ENCODE results near the gene PTPN11. TPM values are rescaled to one million over a fixed set of nuclear protein-coding genes. Genes with fewer than 3 reads are reported as not detected.
"Not testable (repeated sequence)": the region's sequence is repeated elsewhere in the genome, so short reads cannot be mapped to it uniquely, and the experiment has no call there.

The PTPN11 gene
- total and polyA plus RNA-seq, 2 of the 8 experiments (the other 6 are each of a cell fraction or from before 2014, with no cell fraction given): 28.3 to 133 TPM

GRCh38 chr12:112415457-112415856, 3.3 kb upstream of the PTPN11 start:
- POLR2A ChIA-PET (ENCODE audit: partially characterized antibody): interaction anchor here (2.2 to 2.5 kb wide), 2 partner anchors 9 to 11 kb away, joined by 7 to 18 read pairs; no protein-coding TSS in a partner anchor
- 85% methylated on average over 4 of the region's 4 CpGs; no CpG with 5 or more reads in 1 of the 2 experiments for WGBS, 2 experiments (ENCODE audit: extremely low coverage in 1 of 2, insufficient coverage in 1 of 2, insufficient read length in 1 of 2, insufficient replicate concordance in 2 of 2, low coverage in 1 of 2, low lambda C conversion rate in 2 of 2, missing lambda C conversion rate in 1 of 2)

More at GRCh38 chr12:112415457-112415856, 3.3 kb upstream of the PTPN11 start:
- CTCF ChIA-PET (ENCODE audit: partially characterized antibody); H2BK12ac ChIP-seq (ENCODE audit: low read depth, low read length); H3K23ac ChIP-seq (ENCODE audit: insufficient read length); H3K27ac ChIP-seq (ENCODE audit: low read depth, low read length); H3K4me1 ChIP-seq (replicated peaks in 1 of 4; ENCODE audit: control insufficient read depth in 3 of 4, insufficient read depth in 4 of 4, low read length in 3 of 4); H2BK20ac ChIP-seq (ENCODE audit: low read length); H3K9me3 ChIP-seq (ENCODE audit: insufficient read depth in 2 of 2, low read depth in 1 of 2, low read length in 1 of 2); H4K8ac ChIP-seq (ENCODE audit: extremely low read depth, insufficient read depth, low read length); H3K4ac ChIP-seq (replicated peaks; ENCODE audit: insufficient read length, low read depth, low read length); H2BK15ac ChIP-seq (ENCODE audit: low read length); H3K56ac ChIP-seq (replicated peaks; ENCODE audit: insufficient read length, low read depth, low read length); H4K5ac ChIP-seq (ENCODE audit: insufficient read length, low read depth, low read length); H3K79me1 ChIP-seq (ENCODE audit: low read depth, low read length); H2BK120ac ChIP-seq (replicated peaks; ENCODE audit: low read depth, low read length); H3K18ac ChIP-seq (ENCODE audit: extremely low read depth, low read length); H2AK5ac ChIP-seq (ENCODE audit: low read depth, low read length); FAIRE-seq; H3K36me3 ChIP-seq (ENCODE audit: control insufficient read depth in 2 of 4, insufficient read depth in 4 of 4, low read length in 3 of 4); H3K4me2 ChIP-seq (ENCODE audit: insufficient read depth in 1 of 2, low read depth in 2 of 2, low read length in 2 of 2); H2AFZ ChIP-seq (ENCODE audit: low read length); H3K14ac ChIP-seq (ENCODE audit: insufficient read length); H3K23me2 ChIP-seq (ENCODE audit: low read depth, low read length); H4K20me1 ChIP-seq (replicated peaks in 1 of 2; ENCODE audit: control insufficient read depth in 1 of 2, insufficient read depth in 2 of 2, low read length in 2 of 2); H3K27me3 ChIP-seq (replicated peaks in 1 of 4; ENCODE audit: control insufficient read depth in 3 of 4, extremely low read depth in 1 of 4, insufficient read depth in 3 of 4, low read length in 3 of 4); H2BK5ac ChIP-seq (ENCODE audit: low read depth, low read length); DNase-seq (ENCODE audit: low read depth in 1 of 2, low spot score in 2 of 2); H4K91ac ChIP-seq (replicated peaks; ENCODE audit: insufficient read length, low read length); H3K4me3 ChIP-seq (ENCODE audit: extremely low read depth in 1 of 4, insufficient read depth in 2 of 4, low read depth in 3 of 4, low read length in 4 of 4); H3K9ac ChIP-seq (replicated peaks in 1 of 4; ENCODE audit: extremely low read depth in 1 of 4, low read depth in 3 of 4, low read length in 3 of 4): not testable (repeated sequence)
- peaks cover 8 to 12% of the 10 kb centered on the region in 2 experiments for H3K79me2 ChIP-seq (ENCODE audit: control insufficient read depth in 1 of 2, insufficient read depth in 2 of 2, low read length in 2 of 2)
